Right atrium auricular region (tissue), 2 donors: ENCODE measurements around the gene HINFP. TPM values are rescaled to one million over a fixed set of nuclear protein-coding genes. Genes with fewer than 3 reads are reported as not detected.
"Not testable (repeated sequence)": the region's sequence is repeated elsewhere in the genome, so short reads cannot be mapped to it uniquely, and the experiment has no call there.

ENCODE experiments used
- DNase-seq: peaks from one replicate; pipeline ENCODE4 v3.0.0-alpha.2; 2019; ENCODE audit warnings: low spot score
- H3K27ac ChIP-seq, 2 donors: fragments of 200-600 bp; sonication (generic); 1 replicate in 1 of 2; 2 replicates in 1 of 2; pipeline ENCODE4 v1.5.1; 2016 to 2019
- H3K27me3 ChIP-seq, 2 donors: fragments of 200-600 bp; sonication (generic); one replicate each; pipeline versions ENCODE4 v1.5.1 to v1.6.0; 2017 to 2019
- H3K36me3 ChIP-seq: fragments of 200-600 bp; sonication (generic); one replicate; pipeline ENCODE4 v1.5.1; 2016
- H3K4me1 ChIP-seq, 2 donors: fragments of 200-600 bp; sonication (generic); one replicate each; pipeline versions ENCODE4 v1.5.1 to v1.6.0; 2017 to 2019
- H3K4me3 ChIP-seq, 2 donors: fragments of 200-600 bp; sonication (generic); 1 replicate in 1 of 2; 2 replicates in 1 of 2; pipeline ENCODE4 v1.5.1; 2017 to 2019; ENCODE audit warnings: mild to moderate bottlenecking in 1 of 2, moderate library complexity in 1 of 2
- H3K9me3 ChIP-seq, 2 donors: fragments of 200-600 bp; sonication (generic); one replicate each; pipeline ENCODE4 v1.5.1; 2019
- total RNA-seq, 2 donors: library from RNA; depleted of rRNA; stranded (reverse); fragments of >200 nt; gene quantifications; one replicate each; pipeline ENCODE4 v1.1.0, GENCODE V29; 2016
- TF ChIP-seq, protein P1 (sequence below), 2 donors: fragments of 200-600 bp; sonication (generic); IDR thresholded peaks; one replicate each; pipeline ENCODE4 v1.5.1; 2019; ENCODE audit warnings: antibody characterized with exemption in 2 of 2

Gene HINFP
- total RNA-seq, 2 donors from 2014 or later, result 11.2 to 18.1 TPM

DNA sequence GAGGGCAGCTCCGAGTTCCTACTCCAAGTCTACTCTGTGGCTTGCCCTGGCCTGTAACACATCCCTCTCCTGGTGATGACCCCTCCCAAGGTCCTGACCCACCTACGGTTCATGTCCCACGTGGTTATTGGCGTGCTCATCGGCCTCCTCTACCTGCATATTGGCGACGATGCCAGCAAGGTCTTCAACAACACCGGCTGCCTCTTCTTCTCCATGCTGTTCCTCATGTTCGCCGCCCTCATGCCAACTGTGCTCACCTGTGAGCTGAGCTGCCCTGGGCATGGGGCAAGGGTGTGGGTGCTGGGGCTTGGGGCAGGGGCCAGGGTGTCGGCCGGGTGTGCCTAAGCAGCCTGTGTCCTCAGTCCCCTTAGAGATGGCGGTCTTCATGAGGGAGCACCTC lies 37.1 kb downstream of the HINFP start:
- Histone ChIP-seq H3K27me3 (no peaks in the 10 kb centered on the region), H3K27ac (no peak overlapping the region), H3K9me3 (no peaks in the 10 kb centered on the region), H3K4me3 (no peak overlapping the region), H3K36me3 (no peaks in the 10 kb centered on the region), H3K4me1 (no peaks in the 10 kb centered on the region)
- DNase-seq, result no peak
- TF ChIP-seq, protein P1, sequence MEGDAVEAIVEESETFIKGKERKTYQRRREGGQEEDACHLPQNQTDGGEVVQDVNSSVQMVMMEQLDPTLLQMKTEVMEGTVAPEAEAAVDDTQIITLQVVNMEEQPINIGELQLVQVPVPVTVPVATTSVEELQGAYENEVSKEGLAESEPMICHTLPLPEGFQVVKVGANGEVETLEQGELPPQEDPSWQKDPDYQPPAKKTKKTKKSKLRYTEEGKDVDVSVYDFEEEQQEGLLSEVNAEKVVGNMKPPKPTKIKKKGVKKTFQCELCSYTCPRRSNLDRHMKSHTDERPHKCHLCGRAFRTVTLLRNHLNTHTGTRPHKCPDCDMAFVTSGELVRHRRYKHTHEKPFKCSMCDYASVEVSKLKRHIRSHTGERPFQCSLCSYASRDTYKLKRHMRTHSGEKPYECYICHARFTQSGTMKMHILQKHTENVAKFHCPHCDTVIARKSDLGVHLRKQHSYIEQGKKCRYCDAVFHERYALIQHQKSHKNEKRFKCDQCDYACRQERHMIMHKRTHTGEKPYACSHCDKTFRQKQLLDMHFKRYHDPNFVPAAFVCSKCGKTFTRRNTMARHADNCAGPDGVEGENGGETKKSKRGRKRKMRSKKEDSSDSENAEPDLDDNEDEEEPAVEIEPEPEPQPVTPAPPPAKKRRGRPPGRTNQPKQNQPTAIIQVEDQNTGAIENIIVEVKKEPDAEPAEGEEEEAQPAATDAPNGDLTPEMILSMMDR (IDR thresholded peaks at IDR 0.05), result no peak

DNA sequence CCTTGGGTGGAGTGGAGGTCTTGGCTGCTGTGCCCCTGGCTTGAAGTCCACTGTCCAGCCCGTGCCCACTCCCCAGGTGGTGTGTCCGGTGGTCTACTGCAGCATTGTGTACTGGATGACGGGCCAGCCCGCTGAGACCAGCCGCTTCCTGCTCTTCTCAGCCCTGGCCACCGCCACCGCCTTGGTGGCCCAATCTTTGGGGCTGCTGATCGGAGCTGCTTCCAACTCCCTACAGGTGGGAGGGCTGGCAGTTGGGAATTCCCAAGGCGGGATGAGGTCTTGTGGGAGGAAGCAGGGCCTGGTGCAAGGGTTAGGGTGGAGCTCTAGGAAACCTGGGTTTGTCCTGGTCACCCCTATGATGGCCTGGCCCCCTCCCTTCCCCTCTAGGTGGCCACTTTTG lies 38.8 kb downstream of the HINFP start:
- Histone ChIP-seq H3K4me3 (no peak overlapping the region), H3K27ac (no peak overlapping the region), H3K4me1 (no peaks in the 10 kb centered on the region), H3K9me3 (no peaks in the 10 kb centered on the region), H3K27me3 (no peaks in the 10 kb centered on the region), H3K36me3 (no peaks in the 10 kb centered on the region)
- TF ChIP-seq, protein P1 (IDR thresholded peaks at IDR 0.05), result no peak
- no peak for DNase-seq

DNA sequence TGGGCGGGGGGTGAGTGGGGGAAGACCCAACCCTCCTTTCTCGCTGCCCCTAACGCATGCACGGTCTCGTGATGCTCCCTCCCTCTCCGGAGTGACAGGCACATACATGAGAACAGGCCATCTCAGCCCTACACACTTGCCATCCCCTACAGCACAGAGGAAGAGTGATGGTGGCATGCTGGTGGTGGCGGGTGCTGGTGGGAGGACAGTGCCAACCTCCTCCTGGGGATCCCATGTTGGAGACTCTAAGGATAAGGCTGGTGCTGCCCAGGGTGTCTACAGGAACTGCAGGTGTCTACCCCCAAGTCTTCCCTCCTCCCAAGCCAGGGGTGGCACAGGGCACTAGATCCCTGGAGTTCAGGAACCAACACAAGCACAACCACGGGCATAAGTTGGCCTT lies 40.5 kb downstream of the HINFP start:
- H3K27ac ChIP-seq, result no peak overlapping the region
- no peak overlapping the region for H3K4me3 ChIP-seq
- H3K27me3 ChIP-seq, result no peaks in the 10 kb centered on the region
- H3K4me1 ChIP-seq, result no peaks in the 10 kb centered on the region
- DNase-seq, result no peak
- no peaks in the 10 kb centered on the region for H3K9me3 ChIP-seq
- TF ChIP-seq, protein P1 (IDR thresholded peaks at IDR 0.05), result no peak
- H3K36me3 ChIP-seq, result no peaks in the 10 kb centered on the region

DNA sequence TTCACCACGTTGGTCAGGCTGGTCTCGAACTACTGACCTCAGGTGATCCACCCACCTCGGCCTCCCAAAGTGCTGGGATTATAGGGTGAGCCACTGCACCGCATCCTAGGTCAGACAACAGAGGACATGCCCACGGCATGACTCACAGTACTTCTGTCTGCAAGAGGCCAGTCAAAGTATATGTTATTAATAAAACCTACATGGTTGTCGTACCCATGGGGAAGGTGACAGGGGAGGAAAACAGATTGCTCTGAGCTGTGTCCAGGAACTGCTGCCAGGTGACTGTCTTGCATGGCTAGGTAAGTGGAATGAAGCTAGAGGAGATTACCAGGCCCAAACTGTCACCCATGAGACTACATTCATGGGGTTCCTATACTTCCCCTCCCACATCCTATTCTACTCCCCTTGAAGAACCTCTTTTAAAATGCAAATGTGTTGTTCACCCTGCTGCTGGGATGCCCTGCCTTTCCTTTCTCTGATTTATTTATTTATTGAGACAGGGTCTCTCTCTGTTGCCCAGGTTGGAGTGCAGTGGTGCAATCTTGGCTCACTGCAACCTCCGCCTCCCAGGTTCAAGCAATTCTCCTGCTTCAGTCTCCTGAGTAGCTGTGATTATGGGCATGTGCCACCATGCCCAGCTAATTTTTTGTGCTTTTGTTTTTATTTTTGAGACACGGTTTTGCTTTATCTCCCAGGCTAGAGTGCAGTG lies 45.1 kb downstream of the HINFP start:
- H3K4me3 ChIP-seq, result no peak overlapping the region
- no peaks in the 10 kb centered on the region for H3K9me3 ChIP-seq
- TF ChIP-seq, protein P1 (IDR thresholded peaks at IDR 0.05), result no peak
- no peaks in the 10 kb centered on the region for H3K27me3 ChIP-seq
- DNase-seq, result no peak
- H3K36me3 ChIP-seq, result no peaks in the 10 kb centered on the region
- H3K4me1 ChIP-seq, result peaks cover 0 to 6% of the 10 kb centered on the region in 2 donors
- H3K27ac ChIP-seq, result no peak overlapping the region

DNA sequence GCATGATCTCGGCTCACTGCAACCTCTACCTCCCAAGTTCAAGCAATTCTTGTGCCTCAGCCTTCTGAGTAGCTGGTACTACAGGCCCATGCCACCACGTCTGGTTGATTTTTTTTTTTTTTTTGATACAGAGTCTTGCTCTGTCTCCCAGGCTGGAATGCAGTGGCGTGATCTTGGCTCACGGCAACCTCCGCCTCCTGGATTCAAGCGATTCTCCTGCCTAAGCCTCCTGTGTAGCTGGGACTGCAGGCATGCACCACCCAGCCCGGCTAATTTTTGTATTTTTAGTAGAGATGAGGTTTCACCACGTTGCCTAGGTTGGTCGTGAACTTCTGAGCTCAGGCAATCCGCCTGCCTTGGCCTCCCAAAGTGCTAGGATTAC lies 45.7 kb downstream of the HINFP start:
- H3K27me3 ChIP-seq, H3K4me3 ChIP-seq, H3K4me1 ChIP-seq, H3K9me3 ChIP-seq, DNase-seq, H3K36me3 ChIP-seq, H3K27ac ChIP-seq: not testable (repeated sequence)

DNA sequence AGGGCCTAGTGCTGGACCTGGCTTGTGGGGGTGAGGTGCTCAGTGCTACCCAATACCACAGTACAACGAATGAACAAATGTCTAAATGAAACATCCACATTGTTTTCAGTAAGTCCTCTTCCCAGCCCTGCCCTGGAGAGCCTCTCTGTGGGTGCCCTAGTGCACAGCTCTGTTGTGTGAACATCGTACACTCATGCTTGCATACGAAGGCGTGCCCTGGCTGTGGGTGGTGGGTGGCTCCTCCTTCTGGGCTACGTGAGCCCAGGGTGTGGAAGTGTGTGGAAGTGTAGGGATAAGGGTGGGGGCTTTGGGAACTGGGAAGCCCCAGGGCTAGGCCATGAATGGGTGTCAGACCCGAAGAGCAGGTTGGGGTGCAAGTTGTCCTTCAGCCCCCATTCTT lies 46.6 kb downstream of the HINFP start:
- no peak for DNase-seq
- H3K4me1 ChIP-seq, result peaks cover 0 to 6% of the 10 kb centered on the region in 2 donors
- TF ChIP-seq, protein P1 (IDR thresholded peaks at IDR 0.05), result no peak
- H3K9me3 ChIP-seq, result no peaks in the 10 kb centered on the region
- no peaks in the 10 kb centered on the region for H3K27me3 ChIP-seq
- no peaks in the 10 kb centered on the region for H3K36me3 ChIP-seq
- H3K4me3 ChIP-seq, result no peak overlapping the region
- H3K27ac ChIP-seq, result no peak overlapping the region
